Measurements from ENCODE around the gene UVRAG. TPM values are rescaled to one million over a fixed set of nuclear protein-coding genes. Genes with fewer than 3 reads are reported as not detected.

UVRAG gene
- total and polyA plus RNA-seq, 2 experiments from 2014 or later, result 21.6 to 34.0 TPM

- Histone ChIP-seq H3K27ac (no peak overlapping the region), H3K4me1 (ENCODE audit: low read depth) (no peaks in the 10 kb centered on the region), H3K36me3 (no peaks in the 10 kb centered on the region), H3K4me3 (no peak overlapping the region), H3K27me3 (no peaks in the 10 kb centered on the region), H3K9me3 (ENCODE audit: low read depth) (no peaks in the 10 kb centered on the region)
- TF ChIP-seq CTCF (IDR thresholded peaks at IDR 0.05; ENCODE audit: low read depth, low read length), result no peak
- DNase-seq (ENCODE audit: low read depth in 1 of 2, low spot score in 1 of 2), result no peak
These were observed 38.5 kb upstream of the UVRAG start for GRCh38 chr11:75776546-75776945.

GRCh38 chr11:75777461-75778110 lies 37.4 kb upstream of the UVRAG start:
- H3K27ac ChIP-seq, result no peak overlapping the region
- no peaks in the 10 kb centered on the region for H3K36me3 ChIP-seq
- H3K27me3 ChIP-seq, result no peaks in the 10 kb centered on the region
- no peak for TF ChIP-seq CTCF (IDR thresholded peaks at IDR 0.05; ENCODE audit: low read depth, low read length)
- no peak for DNase-seq (ENCODE audit: low read depth in 1 of 2, low spot score in 1 of 2)
- H3K9me3 ChIP-seq (ENCODE audit: low read depth), result no peaks in the 10 kb centered on the region
- H3K4me3 ChIP-seq, result no peak overlapping the region
- H3K4me1 ChIP-seq (ENCODE audit: low read depth), result no peaks in the 10 kb centered on the region

- H3K27me3 ChIP-seq, result no peaks in the 10 kb centered on the region
- TF ChIP-seq CTCF (IDR thresholded peaks at IDR 0.05; ENCODE audit: low read depth, low read length), result no peak
These were observed 36.0 kb upstream of the UVRAG start for GRCh38 chr11:75778962-75779361.

GRCh38 chr11:75779960-75780359 lies 35.0 kb upstream of the UVRAG start:
- no peak for TF ChIP-seq CTCF (IDR thresholded peaks at IDR 0.05; ENCODE audit: low read depth, low read length)
- H3K4me1 ChIP-seq (ENCODE audit: low read depth), result no peaks in the 10 kb centered on the region
- no peak overlapping the region for H3K27ac ChIP-seq
- DNase-seq (ENCODE audit: low read depth in 1 of 2, low spot score in 1 of 2), result no peak
- H3K27me3 ChIP-seq, result no peaks in the 10 kb centered on the region
- no peaks in the 10 kb centered on the region for H3K9me3 ChIP-seq (ENCODE audit: low read depth)
- no peaks in the 10 kb centered on the region for H3K36me3 ChIP-seq
- no peak overlapping the region for H3K4me3 ChIP-seq

More at GRCh38 chr11:75778962-75779361, 36.0 kb upstream of the UVRAG start:
- no peaks in the 10 kb centered on the region for H3K36me3 ChIP-seq
- H3K4me1 ChIP-seq (ENCODE audit: low read depth), result no peaks in the 10 kb centered on the region
- DNase-seq (ENCODE audit: low read depth in 1 of 2, low spot score in 1 of 2), result no peak
- H3K27ac ChIP-seq, result no peak overlapping the region
- H3K4me3 ChIP-seq, result no peak overlapping the region
- no peaks in the 10 kb centered on the region for H3K9me3 ChIP-seq (ENCODE audit: low read depth)

GRCh38 chr11:75780888-75781287 lies 34.1 kb upstream of the UVRAG start:
- Histone ChIP-seq H3K4me1 (ENCODE audit: low read depth) (no peaks in the 10 kb centered on the region), H3K27me3 (no peaks in the 10 kb centered on the region), H3K36me3 (no peaks in the 10 kb centered on the region), H3K9me3 (ENCODE audit: low read depth) (no peaks in the 10 kb centered on the region), H3K4me3 (no peak overlapping the region), H3K27ac (no peak overlapping the region)
- DNase-seq (ENCODE audit: low read depth in 1 of 2, low spot score in 1 of 2), result no peak
- no peak for TF ChIP-seq CTCF (IDR thresholded peaks at IDR 0.05; ENCODE audit: low read depth, low read length)

Measured in cardiac muscle cell (in vitro differentiated cells and primary cell).